H9 (cell line): ENCODE results near the gene NBEAL2. TPM values are rescaled to one million over a fixed set of nuclear protein-coding genes. Genes with fewer than 3 reads are reported as not detected.

Source experiments
- DNase-seq: peaks from one replicate; pipeline ENCODE4 v3.0.0-alpha.2; 2017
- H2AFZ ChIP-seq: one replicate; pipeline ENCODE4 v1.6.1; 2013; ENCODE audit warnings: mild to moderate bottlenecking, low read length, control low read depth, moderate library complexity
- H2AK5ac ChIP-seq: 2 replicates; pipeline ENCODE4 v1.6.1; 2013; ENCODE audit warnings: low read length, control low read depth, mixed read lengths; ENCODE audit not compliant: insufficient read length
- H2BK120ac ChIP-seq: one replicate; pipeline ENCODE4 v1.6.1; 2013; ENCODE audit warnings: low read depth, mild to moderate bottlenecking, low read length, control low read depth, inconsistent platforms; ENCODE audit not compliant: poor library complexity, severe bottlenecking
- H2BK12ac ChIP-seq: 2 replicates; pipeline ENCODE4 v1.6.1; 2013; ENCODE audit warnings: low read length, control low read depth, mixed read lengths, low read depth; ENCODE audit not compliant: insufficient read length
- H2BK15ac ChIP-seq: 2 replicates; pipeline ENCODE4 v1.6.1; 2013; ENCODE audit warnings: low read depth, low read length, control low read depth
- H2BK20ac ChIP-seq: one replicate; pipeline ENCODE4 v1.6.1; 2013; ENCODE audit warnings: low read depth, mild to moderate bottlenecking, low read length, control low read depth, inconsistent platforms; ENCODE audit not compliant: poor library complexity, severe bottlenecking
- H2BK5ac ChIP-seq: 2 replicates; pipeline ENCODE4 v1.6.1; 2013; ENCODE audit warnings: low read length, control low read depth, mixed read lengths; ENCODE audit not compliant: insufficient read length
- H3K14ac ChIP-seq: 2 replicates; pipeline ENCODE4 v1.6.1; 2013; ENCODE audit warnings: low read length, control low read depth; ENCODE audit not compliant: insufficient read depth
- H3K18ac ChIP-seq: 2 replicates; pipeline ENCODE4 v1.6.1; 2013; ENCODE audit warnings: low read depth, mild to moderate bottlenecking, mixed read lengths, low read length, control low read depth; ENCODE audit not compliant: insufficient read length
- H3K23ac ChIP-seq: 2 replicates; pipeline ENCODE4 v1.6.1; 2013; ENCODE audit warnings: low read length, control low read depth, mixed read lengths, low read depth; ENCODE audit not compliant: insufficient read length
- H3K23me2 ChIP-seq: 2 replicates; pipeline ENCODE4 v1.6.1; 2013; ENCODE audit warnings: low read depth, mild to moderate bottlenecking, mixed read lengths, low read length, control low read depth; ENCODE audit not compliant: insufficient read length, poor library complexity, severe bottlenecking
- H3K27ac ChIP-seq: 2 replicates; pipeline ENCODE4 v1.5.1; 2013; ENCODE audit warnings: low read length, control low read depth, mixed read lengths, low read depth; ENCODE audit not compliant: insufficient read length
- H3K27me3 ChIP-seq: 2 replicates; pipeline ENCODE4 v1.6.1; 2013; ENCODE audit warnings: low read length, control low read depth, inconsistent platforms; ENCODE audit not compliant: insufficient read depth
- H3K4ac ChIP-seq: 2 replicates; pipeline ENCODE4 v1.6.1; 2013; ENCODE audit warnings: low read depth, mild to moderate bottlenecking, control low read depth, inconsistent platforms, low read length, moderate library complexity
- H3K4me1 ChIP-seq: 2 replicates; pipeline ENCODE4 v1.6.1; 2013; ENCODE audit warnings: low read length, control low read depth, inconsistent platforms; ENCODE audit not compliant: insufficient read depth
- H3K4me2 ChIP-seq: 2 replicates; pipeline ENCODE4 v1.6.1; 2013; ENCODE audit warnings: low read length, control low read depth, mixed read lengths; ENCODE audit not compliant: insufficient read length, insufficient read depth
- H3K56ac ChIP-seq: 2 replicates; pipeline ENCODE4 v1.6.1; 2013; ENCODE audit warnings: low read depth, mild to moderate bottlenecking, mixed read lengths, low read length, control low read depth; ENCODE audit not compliant: insufficient read length
- H3K79me1 ChIP-seq: 2 replicates; pipeline ENCODE4 v1.6.1; 2013; ENCODE audit warnings: low read depth, mild to moderate bottlenecking, moderate library complexity, low read length, control low read depth, inconsistent platforms; ENCODE audit not compliant: insufficient read depth, poor library complexity, severe bottlenecking
- H3K79me2 ChIP-seq: 2 replicates; pipeline ENCODE4 v1.6.1; 2013; ENCODE audit warnings: low read length, control low read depth, inconsistent platforms; ENCODE audit not compliant: insufficient read depth
- H3K9ac ChIP-seq: 2 replicates; pipeline ENCODE4 v1.6.1; 2013; ENCODE audit warnings: low read length, control low read depth, mixed read lengths; ENCODE audit not compliant: insufficient read length; ENCODE audit errors: extremely low read depth
- H3K9me3 ChIP-seq: one replicate; pipeline ENCODE4 v1.6.1; 2013; ENCODE audit warnings: low read depth, low read length, inconsistent platforms; ENCODE audit not compliant: control insufficient read depth
- H3T11ph ChIP-seq: one replicate; pipeline ENCODE4 v1.6.1; 2013; ENCODE audit warnings: mild to moderate bottlenecking, low read length, control low read depth, inconsistent platforms
- H4K20me1 ChIP-seq: one replicate; pipeline ENCODE4 v1.6.1; 2013; ENCODE audit not compliant: control insufficient read depth, insufficient read length, insufficient read depth
- H4K5ac ChIP-seq: 2 replicates; pipeline ENCODE4 v1.6.1; 2013; ENCODE audit warnings: low read depth, mild to moderate bottlenecking, mixed read lengths, low read length, control low read depth; ENCODE audit not compliant: insufficient read length
- H4K8ac ChIP-seq: replicated peaks from 2 replicates; pipeline ENCODE4 v1.6.1; 2013; ENCODE audit warnings: low read length, control low read depth, mixed read lengths, low read depth; ENCODE audit not compliant: insufficient read length
- H4K91ac ChIP-seq: 2 replicates; pipeline ENCODE4 v1.6.1; 2013; ENCODE audit warnings: low read depth, mild to moderate bottlenecking, moderate library complexity, mixed read lengths, low read length, control low read depth; ENCODE audit not compliant: insufficient read length
- H3K27ac Mint-ChIP-seq, 3 experiments: 2 replicates in 2 of 3; 3 replicates in 1 of 3; pipeline ENCODE4 v1.8.0; 2020 to 2021; ENCODE audit warnings: mixed read lengths in 3 of 3, mild to moderate bottlenecking in 1 of 3, moderate library complexity in 1 of 3
- H3K27me3 Mint-ChIP-seq: 2 replicates; pipeline ENCODE4 v1.8.0; 2021; ENCODE audit warnings: low read depth, mild to moderate bottlenecking, moderate library complexity, mixed read lengths
- H3K36me3 Mint-ChIP-seq, 3 experiments: 2 replicates in 2 of 3; 3 replicates in 1 of 3; pipeline ENCODE4 v1.8.0; 2020 to 2021; ENCODE audit warnings: low read depth in 3 of 3, mixed read lengths in 3 of 3; ENCODE audit not compliant: insufficient read depth in 1 of 3
- H3K4me1 Mint-ChIP-seq, 2 experiments: 2 replicates each; pipeline ENCODE4 v1.8.0; 2020; ENCODE audit warnings: mixed read lengths in 2 of 2
- H3K4me3 Mint-ChIP-seq, 2 experiments: 2 replicates in 1 of 2; 3 replicates in 1 of 2; pipeline ENCODE4 v1.8.0; 2020 to 2021; ENCODE audit warnings: mild to moderate bottlenecking in 2 of 2, mixed read lengths in 2 of 2, moderate library complexity in 1 of 2
- H3K9me3 Mint-ChIP-seq, 2 experiments: 2 replicates in 1 of 2; 3 replicates in 1 of 2; pipeline ENCODE4 v1.8.0; 2020; ENCODE audit warnings: mild to moderate bottlenecking in 2 of 2, mixed read lengths in 2 of 2, moderate library complexity in 1 of 2
- CTCF ChIP-seq: fragments of 200-600 bp; sonication (generic); conservative IDR thresholded peaks from 3 replicates; pipeline ENCODE4 v1.8.0; 2021; ENCODE audit warnings: antibody characterized with exemption, mild to moderate bottlenecking
- WGBS: extraction: QIAGEN DNeasy Blood & Tissue Kit; methylation state at CpG from one replicate; pipeline ENCODE4 v1.1.7; 2013; ENCODE audit warnings: missing lambda C conversion rate, low lambda C conversion rate, mixed read lengths; ENCODE audit not compliant: insufficient read length; ENCODE audit errors: extremely low coverage; 5-methylcytosine and 5-hydroxymethylcytosine counted together
- total RNA-seq: library from RNA; stranded (reverse); gene quantifications from 2 replicates; pipeline ENCODE4 v1.2.1, GENCODE V29; 2021

Gene NBEAL2
- total RNA-seq, 1 experiment from 2014 or later = 52.1 TPM

GRCh38 chr3:47019201-47019600, 39.7 kb downstream of the NBEAL2 start:
- Histone ChIP-seq H3K27me3 (no peaks in the 10 kb centered on the region), H3K4ac (no peak overlapping the region), H3K4me2 (no peak overlapping the region), H3K23ac (no peak overlapping the region), H2BK5ac (no peak overlapping the region), H4K5ac (no peak overlapping the region), H2BK120ac (no peak overlapping the region), H3K79me2 (no peaks in the 10 kb centered on the region), H3K4me1 (no peaks in the 10 kb centered on the region), H3K9me3 (no peaks in the 10 kb centered on the region), H3T11ph (no peak overlapping the region), H3K23me2 (no peaks in the 10 kb centered on the region), H2BK15ac (no peak overlapping the region), H2BK12ac (no peak overlapping the region), H2BK20ac (no peak overlapping the region), H3K56ac (no peak overlapping the region), H4K91ac (no peak overlapping the region), H3K14ac (no peak overlapping the region), H3K27ac (no peak overlapping the region), H3K79me1 (no peaks in the 10 kb centered on the region), H3K9ac (no peak overlapping the region), H2AK5ac (no peak overlapping the region), H3K18ac (no peak overlapping the region), H2AFZ (no peak overlapping the region), H4K20me1 (peaks cover 2% of the 10 kb centered on the region), H4K8ac (no peak overlapping the region)
- no CpG with 5 or more reads among the region's 1 CpG for WGBS
- H3K36me3 Mint-ChIP-seq = peaks cover 5 to 40% (median 36%) of the 10 kb centered on the region in 3 experiments; a peak in 6 of 7 replicates
- H3K27me3 Mint-ChIP-seq = no peaks in the 10 kb centered on the region
- no peak overlapping the region for H3K4me3 Mint-ChIP-seq
- DNase-seq = no peak
- no peak overlapping the region for H3K27ac Mint-ChIP-seq
- TF ChIP-seq CTCF = no peak
- no peaks in the 10 kb centered on the region for H3K9me3 Mint-ChIP-seq
- peaks cover 12 to 13% of the 10 kb centered on the region in 2 experiments for H3K4me1 Mint-ChIP-seq
